ENCODE results near the gene LRRC55.

The LRRC55 gene

DNA sequence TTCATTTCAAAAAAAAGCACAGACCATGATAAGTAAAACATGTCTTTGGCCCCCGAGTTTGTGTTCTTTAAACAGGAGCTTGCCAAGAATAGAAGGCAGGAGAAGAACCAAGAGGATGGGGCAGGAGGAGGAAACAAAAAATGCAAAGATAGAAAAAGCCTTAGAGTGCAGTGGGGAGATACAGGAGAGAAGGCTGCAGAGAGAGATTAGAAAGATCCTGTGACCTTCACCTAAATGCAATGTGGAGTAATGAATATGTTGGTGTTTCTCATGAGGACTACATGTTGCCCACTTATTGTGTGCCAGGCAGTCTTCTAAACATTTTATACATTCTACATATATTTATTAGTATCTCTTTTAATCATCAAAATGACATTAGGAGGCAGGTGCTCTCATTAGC, 57.6 kb downstream of the LRRC55 start:
- FAIRE-seq = no peak

DNA sequence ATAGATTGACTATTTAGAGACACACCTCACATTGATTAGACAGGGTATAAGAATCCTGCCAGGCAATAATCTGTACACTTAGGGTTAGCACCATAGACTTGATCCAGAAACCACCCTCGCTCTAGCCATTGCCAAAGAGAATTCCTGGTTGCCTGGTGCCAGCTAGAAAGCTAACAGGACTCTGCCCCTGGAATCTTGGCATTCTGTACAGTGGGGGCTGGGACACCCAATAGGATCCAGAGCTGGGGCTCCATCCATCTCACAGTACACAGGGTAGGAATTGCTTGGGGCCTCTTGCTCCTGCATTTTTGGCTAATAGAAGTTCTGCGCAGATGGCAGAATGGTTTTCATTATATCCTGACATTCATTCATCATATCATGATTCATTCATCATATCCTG, 58.3 kb downstream of the LRRC55 start:
- FAIRE-seq = no peak

DNA sequence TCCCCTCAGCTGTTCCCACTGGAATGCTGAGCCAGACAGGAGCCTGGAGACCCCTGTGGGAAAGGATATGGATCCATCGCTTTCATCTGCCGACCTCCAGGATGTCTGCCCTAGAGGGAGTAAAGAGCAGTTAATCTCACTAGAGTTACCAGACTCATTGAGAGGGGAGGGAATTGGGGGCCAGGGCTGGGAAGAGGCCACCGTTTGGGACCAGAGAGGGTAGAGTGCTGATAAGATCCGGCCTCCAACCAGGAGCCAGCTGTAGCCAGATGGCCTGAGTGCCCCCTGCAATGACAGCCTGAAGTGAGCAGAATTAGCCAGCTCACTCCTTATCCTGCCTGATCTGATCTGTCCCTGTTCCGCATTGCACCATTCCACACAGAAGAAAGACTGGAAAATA, 59.0 kb downstream of the LRRC55 start:
- no peak for FAIRE-seq

Data from A204.1 (cell line).